GM13977 (cell line): ENCODE data around the gene FFAR3.
"Not testable (repeated sequence)": the region's sequence is repeated elsewhere in the genome, so short reads cannot be mapped to it uniquely, and the experiment has no call there.

Source experiments
- DNase-seq: peaks from one replicate; pipeline ENCODE4 v3.0.0; 2012; ENCODE audit warnings: low spot score
- in situ Hi-C: fragments of 300-500 bp; cut with MboI; formaldehyde crosslinking; loops from one replicate; pipeline ENCODE4 v1.12.0; 2022; ENCODE audit warnings: low sequenced_read_pairs, low pct_unique_long_range_greater_than_20kb, mixed read lengths, inconsistent platforms; ENCODE audit not compliant: unreplicated experiment
- TF ChIP-seq, protein P1 (sequence below): IDR thresholded peaks from 2 replicates; pipeline ENCODE4 v1.5.1; 2012; ENCODE audit warnings: mild to moderate bottlenecking, control low read depth; ENCODE audit not compliant: insufficient read depth; ENCODE audit errors: extremely low read depth, missing control alignments

Gene FFAR3

DNA sequence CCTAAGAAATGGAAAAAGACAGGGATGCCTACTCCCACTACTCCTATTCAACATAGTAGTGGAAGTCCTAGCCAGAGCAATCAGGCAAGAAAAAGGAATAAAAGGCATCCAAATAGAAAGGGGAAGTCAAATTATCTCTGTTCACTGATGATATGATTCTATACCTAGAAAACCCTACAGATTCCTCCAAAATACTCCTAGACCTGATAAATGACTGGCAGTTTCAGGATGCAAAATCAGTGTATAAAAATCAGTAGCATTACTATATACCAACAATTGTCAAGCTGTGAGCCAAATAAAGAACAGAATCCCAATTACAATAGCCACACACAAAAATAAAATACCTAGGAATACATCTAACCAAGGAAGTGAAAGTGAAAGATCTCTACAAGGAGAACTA lies 11.3 kb downstream of the FFAR3 start:
- TF ChIP-seq, protein P1, sequence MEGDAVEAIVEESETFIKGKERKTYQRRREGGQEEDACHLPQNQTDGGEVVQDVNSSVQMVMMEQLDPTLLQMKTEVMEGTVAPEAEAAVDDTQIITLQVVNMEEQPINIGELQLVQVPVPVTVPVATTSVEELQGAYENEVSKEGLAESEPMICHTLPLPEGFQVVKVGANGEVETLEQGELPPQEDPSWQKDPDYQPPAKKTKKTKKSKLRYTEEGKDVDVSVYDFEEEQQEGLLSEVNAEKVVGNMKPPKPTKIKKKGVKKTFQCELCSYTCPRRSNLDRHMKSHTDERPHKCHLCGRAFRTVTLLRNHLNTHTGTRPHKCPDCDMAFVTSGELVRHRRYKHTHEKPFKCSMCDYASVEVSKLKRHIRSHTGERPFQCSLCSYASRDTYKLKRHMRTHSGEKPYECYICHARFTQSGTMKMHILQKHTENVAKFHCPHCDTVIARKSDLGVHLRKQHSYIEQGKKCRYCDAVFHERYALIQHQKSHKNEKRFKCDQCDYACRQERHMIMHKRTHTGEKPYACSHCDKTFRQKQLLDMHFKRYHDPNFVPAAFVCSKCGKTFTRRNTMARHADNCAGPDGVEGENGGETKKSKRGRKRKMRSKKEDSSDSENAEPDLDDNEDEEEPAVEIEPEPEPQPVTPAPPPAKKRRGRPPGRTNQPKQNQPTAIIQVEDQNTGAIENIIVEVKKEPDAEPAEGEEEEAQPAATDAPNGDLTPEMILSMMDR = no peak
- DNase-seq = no peak
- in situ Hi-C loops = no loop called here

DNA sequence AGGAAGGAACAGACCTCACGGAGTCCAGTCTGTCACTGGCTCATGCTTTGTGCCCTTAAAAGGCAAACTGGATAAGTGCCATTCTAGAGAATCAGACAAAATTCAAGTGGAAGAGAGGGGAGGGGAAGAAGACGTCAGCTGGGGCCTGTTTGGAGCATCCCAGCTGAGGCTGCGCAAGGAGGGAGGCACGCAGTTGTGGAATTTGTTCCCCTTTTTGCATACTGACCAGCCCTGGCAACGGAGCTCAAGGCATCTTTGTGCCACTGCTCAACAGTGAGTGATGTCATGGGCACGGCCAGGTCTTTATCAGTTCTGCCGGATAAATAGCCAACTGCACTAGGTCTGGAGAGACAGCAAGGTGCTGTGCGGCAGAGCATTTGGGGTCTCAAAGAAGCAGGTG lies 12.5 kb downstream of the FFAR3 start, which contains the start of gene GPR42:
Gene GPR42, plus strand, starts transcription at position 347 of the 400 bp plus-strand sequence. CDS start 292 bp downstream, outside the sequence.
- no peak for DNase-seq
- in situ Hi-C loops = no loop called here
- TF ChIP-seq, protein P1 = no peak

DNA sequence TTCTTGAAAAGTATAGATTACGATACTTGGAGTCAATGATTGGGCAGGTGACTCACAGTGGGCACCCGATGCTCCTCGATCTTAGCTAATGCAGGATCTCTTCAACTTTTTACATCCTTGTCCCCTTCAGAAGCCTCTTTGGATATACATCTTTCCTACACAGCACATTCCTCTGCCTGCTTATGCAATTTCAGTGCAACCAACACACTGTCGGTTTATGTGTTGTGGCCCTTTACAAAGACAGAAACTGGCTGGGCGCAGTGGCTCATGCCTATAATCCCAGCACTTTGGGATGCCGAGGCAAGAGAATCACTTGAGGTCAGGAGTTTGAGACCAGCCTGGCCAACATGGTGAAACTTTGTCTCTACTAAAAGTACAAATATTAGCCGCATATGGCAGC lies 15.2 kb downstream of the FFAR3 start:
- in situ Hi-C loops = no loop called here
- DNase-seq = no peak
- TF ChIP-seq, protein P1 = no peak

DNA sequence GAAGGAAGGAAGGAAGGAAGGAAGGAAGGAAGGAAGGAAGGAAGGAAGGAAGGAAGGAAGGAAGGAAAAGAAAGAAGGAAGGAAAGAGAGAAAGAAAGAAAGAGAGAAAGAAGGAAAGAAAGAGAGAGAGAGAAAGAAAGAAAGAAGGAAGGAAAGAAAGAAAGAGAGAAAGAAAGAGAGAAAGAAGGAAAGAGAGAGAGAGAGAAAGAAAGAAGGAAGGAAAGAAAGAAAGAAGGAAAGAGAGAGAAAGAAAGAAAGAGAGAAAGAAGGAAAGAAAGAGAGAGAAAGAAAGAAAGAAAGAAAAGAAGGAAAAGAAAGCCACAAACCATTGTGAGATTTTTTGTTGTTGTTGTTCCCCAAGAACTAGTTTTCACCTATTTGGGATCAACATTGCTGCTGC lies 15.8 kb downstream of the FFAR3 start:
- in situ Hi-C loops, DNase-seq: not testable (repeated sequence)

DNA sequence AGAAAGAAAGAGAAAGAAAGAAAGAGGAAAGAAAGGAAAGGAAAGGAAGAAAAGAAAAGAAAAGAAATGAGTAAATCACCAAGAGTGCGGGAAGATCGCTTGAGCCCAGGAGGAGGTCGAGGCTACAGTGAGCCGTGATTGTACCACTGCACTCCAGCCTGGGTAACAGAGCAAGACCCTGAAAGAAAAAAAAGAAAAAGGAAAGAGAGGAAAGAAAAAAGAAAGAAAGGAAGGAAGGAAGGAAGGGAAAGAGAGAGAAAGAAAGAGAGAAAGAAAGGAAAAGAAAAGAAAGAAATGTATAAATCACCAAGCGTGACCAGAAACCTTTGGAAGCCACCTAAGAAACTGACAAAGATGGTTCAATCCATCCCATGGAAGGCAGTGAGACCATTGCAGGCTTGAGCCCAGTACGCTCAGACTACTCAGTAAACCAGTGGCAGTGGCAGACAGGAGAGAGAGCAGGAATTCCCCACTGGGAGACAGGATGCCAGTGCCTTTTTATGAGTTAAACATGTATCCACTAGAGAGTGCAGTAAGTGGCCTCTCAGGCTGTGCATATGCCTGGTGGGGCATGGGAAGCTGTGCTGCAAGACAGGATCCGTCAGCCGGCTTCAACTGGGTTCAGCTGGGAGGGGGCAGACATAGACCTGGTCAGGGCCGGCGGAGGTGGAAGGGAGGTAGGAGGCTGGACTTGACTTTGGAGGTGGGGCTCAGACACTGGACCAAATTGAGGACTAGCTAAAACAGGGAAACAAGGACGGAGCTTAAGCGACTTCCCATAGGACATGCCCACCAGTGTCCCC lies 17.4 kb downstream of the FFAR3 start:
- TF ChIP-seq, protein P1 = no peak
- DNase-seq = no peak
- in situ Hi-C loops = no loop called here

DNA sequence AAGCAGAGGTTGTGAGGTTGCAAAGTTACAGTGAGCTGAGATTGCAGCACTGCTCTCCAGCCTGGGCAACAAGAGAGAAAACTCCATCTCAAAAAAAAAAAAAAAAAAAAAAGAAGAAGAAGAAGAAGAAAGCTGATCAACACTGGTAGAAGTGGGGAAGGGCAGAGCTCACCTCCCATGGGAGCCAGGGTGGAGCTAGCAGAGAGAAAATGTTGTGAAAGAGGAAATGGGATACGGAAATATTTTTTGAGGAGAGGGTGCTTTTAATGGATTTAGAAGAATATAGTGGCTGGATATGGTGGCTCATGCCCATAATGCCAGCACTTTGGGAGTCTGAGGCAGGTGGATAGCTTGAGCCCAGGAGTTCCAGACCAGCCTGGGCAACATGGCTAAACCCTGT lies 19.4 kb downstream of the FFAR3 start:
- no peak for DNase-seq
- in situ Hi-C loops = no loop called here
- TF ChIP-seq, protein P1 = no peak

DNA sequence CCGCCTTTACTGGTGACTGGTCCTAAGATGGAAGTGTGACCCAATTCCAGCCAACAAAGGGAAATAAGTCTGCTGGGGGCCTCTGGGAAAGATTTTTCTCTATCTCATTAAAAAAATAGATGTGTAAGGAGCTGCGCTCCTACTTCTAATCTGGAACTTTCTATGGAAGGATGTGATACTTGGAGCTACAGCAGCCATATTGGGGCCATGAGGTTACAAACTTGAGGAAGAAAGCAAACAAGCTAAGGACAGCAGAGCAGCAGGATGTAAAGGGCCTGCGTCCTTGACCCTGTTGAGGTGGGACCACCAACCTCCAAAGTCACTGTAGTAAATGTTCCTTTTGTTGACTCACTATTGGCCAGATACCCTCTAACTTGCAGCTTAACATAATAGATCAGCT lies 20.1 kb downstream of the FFAR3 start:
- DNase-seq = no peak
- TF ChIP-seq, protein P1 = no peak
- in situ Hi-C loops = no loop called here

DNA sequence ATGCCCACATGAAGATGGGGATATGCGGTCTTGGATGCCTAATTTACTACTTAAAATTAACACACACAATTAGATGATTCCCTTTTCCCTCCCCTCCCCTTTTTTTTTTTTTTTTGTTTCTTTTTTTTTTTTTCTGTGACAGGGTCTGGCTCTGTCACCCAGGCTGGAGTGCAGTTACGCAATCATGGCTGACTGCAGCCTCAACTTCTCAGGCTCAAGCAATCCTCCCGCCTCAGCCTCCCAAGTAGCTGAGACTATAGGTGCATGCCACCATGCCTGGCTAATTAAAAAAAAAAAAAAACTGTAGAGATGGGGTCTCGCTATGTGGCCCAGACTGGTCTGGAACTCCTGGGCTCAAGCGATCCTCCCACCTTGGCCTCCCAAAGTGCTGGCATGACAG lies 21.3 kb downstream of the FFAR3 start:
- in situ Hi-C loops = not testable (repeated sequence)

More for the DNA sequence above, 21.3 kb downstream of the FFAR3 start:
- not testable (repeated sequence) for DNase-seq
